Vagina (tissue), 2 donors: Measurements from ENCODE around the gene SLC66A2. TPM values are rescaled to one million over a fixed set of nuclear protein-coding genes. Genes with fewer than 3 reads are reported as not detected.
"Not testable (repeated sequence)": the region's sequence is repeated elsewhere in the genome, so short reads cannot be mapped to it uniquely, and the experiment has no call there.

Experiments
- DNase-seq, 2 donors: peaks; one replicate each; pipeline ENCODE4 v3.0.0-alpha.2; 2017; ENCODE audit errors: extremely low spot score in 2 of 2
- H3K27ac ChIP-seq: fragments of 200-600 bp; sonication (generic); one replicate; pipeline ENCODE4 v1.5.1; 2019
- H3K27me3 ChIP-seq: fragments of 200-600 bp; sonication (generic); one replicate; pipeline ENCODE4 v1.5.1; 2019
- H3K36me3 ChIP-seq, 2 donors: fragments of 200-600 bp; sonication (generic); one replicate each; pipeline ENCODE4 v1.5.1; 2017 to 2019
- H3K4me1 ChIP-seq: fragments of 200-600 bp; sonication (generic); one replicate; pipeline ENCODE4 v1.5.1; 2019
- H3K4me3 ChIP-seq, 2 donors: fragments of 200-600 bp; sonication (generic); 1 replicate in 1 of 2; 2 replicates in 1 of 2; pipeline ENCODE4 v1.5.1; 2016 to 2019
- H3K9me3 ChIP-seq: fragments of 200-600 bp; sonication (generic); one replicate; pipeline ENCODE4 v1.5.1; 2019
- POLR2A ChIP-seq, 2 donors: fragments of 450-650 bp; IDR thresholded peaks; one replicate each; pipeline ENCODE4 v1.6.1; 2017; ENCODE audit warnings: antibody characterized with exemption in 2 of 2, mild to moderate bottlenecking in 2 of 2, moderate library complexity in 2 of 2
- POLR2AphosphoS5 ChIP-seq, 2 donors: sonication (generic); formaldehyde crosslinking; IDR thresholded peaks; one replicate each; pipeline ENCODE4 v1.9.0; 2017; ENCODE audit warnings: antibody characterized with exemption in 2 of 2, mild to moderate bottlenecking in 2 of 2, low read depth in 1 of 2; ENCODE audit not compliant: insufficient read depth in 1 of 2
- intact Hi-C: fragments of 100-400 bp; cut with DNase I; formaldehyde crosslinking; loops from one replicate; pipeline ENCODE4 v1.15.1; 2023
- total RNA-seq: library from RNA; depleted of rRNA; stranded (reverse); fragments of >200 nt; gene quantifications from one replicate; pipeline ENCODE4 v1.2.3, GENCODE V29; 2016
- TF ChIP-seq, protein P1 (sequence below), 3 experiments: fragments of 450-650 bp in 2 of 3; fragments of 200-600 bp in 1 of 3; sonication (generic) in 1 of 3; IDR thresholded peaks; one replicate each; pipeline ENCODE4 v1.5.1; 2017 to 2019; ENCODE audit warnings: antibody characterized with exemption in 3 of 3, mild to moderate bottlenecking in 2 of 3, moderate library complexity in 2 of 3

Gene SLC66A2
- 32.2 TPM for total RNA-seq

DNA sequence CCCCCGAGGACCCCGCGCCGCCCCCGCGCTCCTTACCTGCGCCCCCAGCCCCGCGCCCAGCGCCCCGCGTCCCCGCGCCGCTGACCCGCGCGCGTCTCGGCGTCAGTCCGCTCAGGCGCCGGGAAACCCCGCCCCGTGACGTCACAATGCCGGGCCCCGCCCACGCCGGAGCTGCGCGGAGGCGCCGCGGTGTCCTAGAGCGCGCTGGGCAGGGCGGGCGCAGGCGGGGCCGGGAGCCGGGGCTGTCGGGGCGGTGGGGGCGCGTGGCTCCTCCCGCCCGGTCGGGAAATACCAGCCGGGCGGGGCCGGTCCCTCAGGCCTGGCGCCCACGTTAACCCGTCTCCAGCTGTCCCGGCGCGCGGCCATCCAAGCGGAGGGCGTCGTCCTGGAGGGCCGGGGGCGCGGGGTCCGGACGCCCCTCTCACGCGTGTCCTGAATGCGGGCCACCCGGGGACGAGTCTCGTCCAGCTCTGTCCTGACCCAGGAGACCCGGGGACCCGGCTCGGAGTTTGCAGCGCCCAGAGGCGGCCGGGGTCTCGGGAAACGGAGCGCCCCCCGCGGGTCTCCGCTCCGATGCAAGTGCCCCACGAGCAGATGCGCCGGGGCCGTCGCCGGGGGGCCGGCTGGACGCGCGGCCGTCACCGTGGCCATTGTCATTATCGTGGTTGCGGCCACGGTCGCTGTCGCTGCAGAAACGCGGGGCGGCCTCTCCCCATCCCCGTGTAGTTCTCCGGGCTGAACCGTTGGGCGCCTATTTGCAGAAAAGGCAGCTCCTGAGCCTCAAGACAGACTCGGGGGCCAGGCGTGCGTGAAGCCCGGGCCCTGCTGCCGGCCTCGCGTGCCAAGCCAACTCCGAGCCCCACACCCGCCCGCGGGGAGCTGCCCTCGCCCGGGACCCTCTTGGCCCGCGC, at the start of gene SLC66A2:
SLC66A2 (minus strand) TSS at position 109 of the 911 bp plus-strand sequence. CDS start 727 bp downstream, outside the sequence.
- H3K9me3 ChIP-seq: no peaks in the 10 kb centered on the region
- no peaks in the 10 kb centered on the region for H3K27me3 ChIP-seq
- TF ChIP-seq POLR2AphosphoS5 (IDR thresholded peaks at IDR 0.05; ENCODE audit: insufficient read depth in 1 of 2, low read depth in 1 of 2) (peak in 1 of 2 donors; percentile 11), POLR2A (IDR thresholded peaks at IDR 0.05) (peak in 1 of 2 donors; percentile 69)
- TF ChIP-seq, protein P1, sequence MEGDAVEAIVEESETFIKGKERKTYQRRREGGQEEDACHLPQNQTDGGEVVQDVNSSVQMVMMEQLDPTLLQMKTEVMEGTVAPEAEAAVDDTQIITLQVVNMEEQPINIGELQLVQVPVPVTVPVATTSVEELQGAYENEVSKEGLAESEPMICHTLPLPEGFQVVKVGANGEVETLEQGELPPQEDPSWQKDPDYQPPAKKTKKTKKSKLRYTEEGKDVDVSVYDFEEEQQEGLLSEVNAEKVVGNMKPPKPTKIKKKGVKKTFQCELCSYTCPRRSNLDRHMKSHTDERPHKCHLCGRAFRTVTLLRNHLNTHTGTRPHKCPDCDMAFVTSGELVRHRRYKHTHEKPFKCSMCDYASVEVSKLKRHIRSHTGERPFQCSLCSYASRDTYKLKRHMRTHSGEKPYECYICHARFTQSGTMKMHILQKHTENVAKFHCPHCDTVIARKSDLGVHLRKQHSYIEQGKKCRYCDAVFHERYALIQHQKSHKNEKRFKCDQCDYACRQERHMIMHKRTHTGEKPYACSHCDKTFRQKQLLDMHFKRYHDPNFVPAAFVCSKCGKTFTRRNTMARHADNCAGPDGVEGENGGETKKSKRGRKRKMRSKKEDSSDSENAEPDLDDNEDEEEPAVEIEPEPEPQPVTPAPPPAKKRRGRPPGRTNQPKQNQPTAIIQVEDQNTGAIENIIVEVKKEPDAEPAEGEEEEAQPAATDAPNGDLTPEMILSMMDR (IDR thresholded peaks at IDR 0.05): no peak
- DNase-seq: no peak
- H3K4me3 ChIP-seq: peak within 1 kb of the TSS; percentile 89 to 100
- H3K36me3 ChIP-seq: no peaks in the 10 kb centered on the region
- intact Hi-C loops: no loop called here
- H3K27ac ChIP-seq: peak within 1 kb of the TSS; percentile 87
- peaks cover 49% of the 10 kb centered on the region for H3K4me1 ChIP-seq

DNA sequence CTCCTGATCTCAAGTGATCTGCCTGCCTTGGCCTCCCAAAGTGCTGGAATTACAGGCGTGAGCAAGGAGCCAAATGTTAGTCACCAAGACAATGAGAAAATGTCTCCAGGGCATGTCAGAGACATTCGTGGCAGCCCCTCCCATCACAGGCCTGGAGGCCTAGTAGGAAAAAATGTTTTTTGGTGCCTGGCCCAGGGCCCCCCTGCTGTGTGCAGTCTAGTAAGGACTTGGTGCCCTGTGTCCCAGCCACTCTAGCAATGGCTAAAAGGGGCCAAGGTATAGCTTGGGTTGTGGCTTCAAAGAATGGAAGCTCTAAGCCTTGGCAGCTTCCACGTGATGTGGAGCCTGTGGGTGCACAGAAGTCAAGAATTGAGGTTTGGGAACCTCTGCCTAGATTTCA, 49.4 kb upstream of the SLC66A2 start:
- intact Hi-C loops: no loop called here

DNA sequence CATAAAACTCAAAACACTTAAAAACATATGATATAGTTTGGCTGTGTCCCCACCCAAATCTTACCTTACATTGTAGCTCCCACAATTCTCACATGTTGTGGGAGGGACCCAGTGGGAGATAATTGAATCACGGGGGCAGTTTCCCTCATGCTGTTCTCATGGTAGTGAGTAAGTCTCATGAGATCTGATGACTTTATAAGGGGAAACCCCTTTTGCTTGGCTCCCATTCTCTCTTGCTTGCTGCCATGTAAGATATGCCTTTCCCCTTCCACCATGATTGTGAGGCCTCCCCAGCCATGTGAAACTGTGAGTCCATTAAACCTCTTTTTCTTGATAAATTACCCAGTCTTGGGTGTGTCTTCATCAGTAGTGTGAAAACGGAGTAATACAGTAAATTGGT, 48.2 kb upstream of the SLC66A2 start:
- H3K4me1 ChIP-seq, intact Hi-C loops, H3K4me3 ChIP-seq, H3K27ac ChIP-seq, DNase-seq, H3K9me3 ChIP-seq, H3K27me3 ChIP-seq, H3K36me3 ChIP-seq: not testable (repeated sequence)

More for the DNA sequence above, 49.4 kb upstream of the SLC66A2 start:
- H3K4me1 ChIP-seq: no peaks in the 10 kb centered on the region
- TF ChIP-seq, protein P1 (IDR thresholded peaks at IDR 0.05): no peak
- TF ChIP-seq POLR2A (IDR thresholded peaks at IDR 0.05) (no peak), POLR2AphosphoS5 (IDR thresholded peaks at IDR 0.05; ENCODE audit: insufficient read depth in 1 of 2, low read depth in 1 of 2) (no peak)
- peaks cover 10% of the 10 kb centered on the region for H3K9me3 ChIP-seq
- H3K36me3 ChIP-seq: no peaks in the 10 kb centered on the region
- no peak overlapping the region for H3K27ac ChIP-seq
- no peak for DNase-seq
- no peaks in the 10 kb centered on the region for H3K27me3 ChIP-seq
- no peak overlapping the region for H3K4me3 ChIP-seq

DNA sequence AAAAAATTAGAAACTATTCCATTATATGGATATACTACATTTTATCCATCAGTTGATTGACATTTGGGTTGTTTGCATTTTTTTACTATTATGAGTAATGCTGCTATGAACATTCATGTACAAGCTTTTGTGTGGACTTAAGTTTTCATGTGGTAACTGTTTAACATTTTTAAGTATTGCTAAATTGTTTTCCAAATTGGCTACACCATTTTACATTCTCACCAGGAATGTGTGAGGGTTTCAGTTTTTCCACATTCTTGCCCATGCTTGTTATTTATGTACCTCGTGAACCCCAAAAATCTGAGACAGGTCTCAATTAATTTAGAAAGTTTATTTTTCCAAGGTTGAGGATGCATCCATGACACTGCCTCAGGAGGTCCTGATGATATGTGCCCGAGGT, 40.0 kb upstream of the SLC66A2 start:
- H3K9me3 ChIP-seq: no peaks in the 10 kb centered on the region
- peaks cover 20% of the 10 kb centered on the region for H3K4me1 ChIP-seq
- no peak overlapping the region for H3K4me3 ChIP-seq
- DNase-seq: no peak
- H3K27ac ChIP-seq: no peak overlapping the region
- no peaks in the 10 kb centered on the region for H3K27me3 ChIP-seq
- TF ChIP-seq, protein P1 (IDR thresholded peaks at IDR 0.05): no peak
- no peak for TF ChIP-seq POLR2A (IDR thresholded peaks at IDR 0.05)
- TF ChIP-seq POLR2AphosphoS5 (IDR thresholded peaks at IDR 0.05; ENCODE audit: insufficient read depth in 1 of 2, low read depth in 1 of 2): no peak
- no peaks in the 10 kb centered on the region for H3K36me3 ChIP-seq
- intact Hi-C loops: no loop called here

DNA sequence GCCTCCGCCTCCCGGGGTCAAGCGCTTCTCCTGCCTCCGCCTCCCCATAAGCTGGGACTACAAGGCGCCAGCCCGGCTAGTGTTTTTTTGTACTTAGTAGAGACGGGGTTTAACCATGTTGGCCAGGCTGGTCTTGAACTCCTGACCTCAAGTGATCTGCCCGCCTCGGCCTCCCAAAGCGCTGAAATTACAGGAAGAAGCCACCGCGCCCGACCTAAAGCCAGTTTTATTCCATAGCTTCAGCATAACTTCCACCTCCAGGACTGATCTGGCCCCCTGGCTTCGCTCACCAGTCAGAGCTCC, 37.7 kb upstream of the SLC66A2 start:
- peaks cover 0 to 6% of the 10 kb centered on the region in 2 donors for H3K36me3 ChIP-seq
- no peaks in the 10 kb centered on the region for H3K9me3 ChIP-seq
- TF ChIP-seq POLR2A (IDR thresholded peaks at IDR 0.05) (no peak), POLR2AphosphoS5 (IDR thresholded peaks at IDR 0.05; ENCODE audit: insufficient read depth in 1 of 2, low read depth in 1 of 2) (no peak)
- TF ChIP-seq, protein P1 (IDR thresholded peaks at IDR 0.05): no peak
- H3K27me3 ChIP-seq: no peaks in the 10 kb centered on the region
- peaks cover 35% of the 10 kb centered on the region for H3K4me1 ChIP-seq
- intact Hi-C loops: no loop called here
- peak overlapping the region; percentile 82 for H3K4me3 ChIP-seq
- DNase-seq: no peak
- H3K27ac ChIP-seq: peak overlapping the region; percentile 86
